GM12878 (cell line): ENCODE measurements around the gene SRSF12. TPM values are rescaled to one million over a fixed set of nuclear protein-coding genes. Genes with fewer than 3 reads are reported as not detected.

Experiments used
- ATAC-seq: fragments of 200-7000 bp; cut with Tn5 transposase; 3 replicates; pipeline ENCODE4 v1.9.1; 2020; ENCODE audit warnings: mild to moderate bottlenecking, moderate library complexity
- BruUV-seq: library from RNA; stranded (reverse); fragments of 400-500 nt; replicated peaks from 2 replicates; lab custom pipeline; 2021; lab: Mats Ljungman, UMichigan
- CTCF ChIA-PET: fragments of 300-600 bp; sonication (Branson Sonifier 250); formaldehyde crosslinking; extraction: SDS; loops from one replicate; lab custom pipeline; 2021; ENCODE audit warnings: inconsistent platforms; lab: Yijun Ruan, JAX
- POLR2A ChIA-PET: fragments of 350-600 bp; formaldehyde crosslinking; extraction: SDS; loops from one replicate; lab custom pipeline; 2021; ENCODE audit warnings: inconsistent platforms; lab: Charles Lee
- RAD21 ChIA-PET: fragments of 300-600 bp; sonication (Branson Sonifier 250); formaldehyde crosslinking; loops from one replicate; lab custom pipeline; 2023; ENCODE audit warnings: antibody characterized with exemption; ENCODE audit not compliant: unreplicated experiment; lab: Charles Lee
- SMC1A ChIA-PET: fragments of 300-600 bp; sonication (Branson Sonifier 250); formaldehyde crosslinking; loops from one replicate; lab custom pipeline; 2023; ENCODE audit not compliant: unreplicated experiment, uncharacterized antibody; lab: Charles Lee
- DNase-seq: peaks from one replicate; pipeline ENCODE4 v3.0.0-alpha.2; 2011; ENCODE audit warnings: low read depth, low spot score
- FAIRE-seq: peaks from 3 replicates; lab custom pipeline; 2011; peaks lifted over from hg19 to GRCh38; lab: Jason Lieb, UNC
- H2AFZ ChIP-seq: 2 replicates; pipeline ENCODE4 v1.6.0; 2011; ENCODE audit warnings: low read depth, low read length, control low read depth; ENCODE audit not compliant: control insufficient read depth
- H3K27ac ChIP-seq: 2 replicates; pipeline ENCODE4 v1.5.1; 2011; ENCODE audit warnings: control low read depth; ENCODE audit not compliant: control insufficient read depth, insufficient read depth
- H3K27me3 ChIP-seq, 2 experiments: replicated peaks in 1 of 2; 2 replicates each; pipeline versions ENCODE4 v1.6.0 to v1.6.1; 2011; ENCODE audit warnings: low read length in 1 of 2; ENCODE audit not compliant: control insufficient read depth in 2 of 2, insufficient read depth in 2 of 2
- H3K36me3 ChIP-seq, 2 experiments: 2 replicates each; pipeline ENCODE4 v1.5.1; 2011; ENCODE audit warnings: low read length in 1 of 2; ENCODE audit not compliant: control insufficient read depth in 2 of 2, insufficient read depth in 2 of 2
- H3K4me1 ChIP-seq: 2 replicates; pipeline ENCODE4 v1.6.1; 2011; ENCODE audit warnings: mild to moderate bottlenecking, low read length, moderate library complexity, mixed read lengths; ENCODE audit not compliant: control insufficient read depth, insufficient read depth
- H3K4me2 ChIP-seq: 2 replicates; pipeline ENCODE4 v1.6.0; 2011; ENCODE audit warnings: control low read depth; ENCODE audit not compliant: control insufficient read depth, insufficient read depth
- H3K4me3 ChIP-seq: fragments of 200-600 bp; sonication (generic); 2 replicates; pipeline ENCODE4 v1.5.1; 2016
- H3K79me2 ChIP-seq: 2 replicates; pipeline ENCODE4 v1.6.0; 2011; ENCODE audit warnings: low read length; ENCODE audit not compliant: control insufficient read depth, insufficient read depth
- H3K9ac ChIP-seq: 2 replicates; pipeline ENCODE4 v1.8.0; 2011; ENCODE audit warnings: low read length, control low read depth, mixed read lengths; ENCODE audit not compliant: control insufficient read depth, insufficient read depth
- H3K9me3 ChIP-seq: replicated peaks from 3 replicates; pipeline ENCODE4 v1.5.1; 2011; ENCODE audit warnings: mild to moderate bottlenecking, low read length; ENCODE audit not compliant: control insufficient read depth, insufficient read depth
- H4K20me1 ChIP-seq: 2 replicates; pipeline ENCODE4 v1.6.0; 2011; ENCODE audit not compliant: control insufficient read depth, insufficient read depth
- BMI1 ChIP-seq: fragments of 450-650 bp; IDR thresholded peaks from 2 replicates; pipeline ENCODE4 v1.6.1; 2016; ENCODE audit warnings: mild to moderate bottlenecking, moderate library complexity, borderline replicate concordance
- EGR1 ChIP-seq, 2 experiments: IDR thresholded peaks; 1 replicate in 1 of 2; 2 replicates in 1 of 2; pipeline ENCODE4 v1.6.1; 2011 to 2012; ENCODE audit warnings: low read depth in 2 of 2, low read length in 2 of 2, borderline replicate concordance in 1 of 2, mild to moderate bottlenecking in 1 of 2, moderate library complexity in 1 of 2
- GABPA ChIP-seq: IDR thresholded peaks from 2 replicates; pipeline ENCODE4 v1.6.1; 2014; ENCODE audit warnings: antibody characterized with exemption, low read depth, mild to moderate bottlenecking, inconsistent platforms
- JUND ChIP-seq: IDR thresholded peaks from 2 replicates; pipeline ENCODE4 v1.6.1; 2012; ENCODE audit warnings: low read depth, mild to moderate bottlenecking, low read length, improper control_type of control experiment, moderate library complexity
- MTA2 ChIP-seq: fragments of 450-650 bp; IDR thresholded peaks from 2 replicates; pipeline ENCODE4 v1.6.1; 2016; ENCODE audit warnings: low read depth, mild to moderate bottlenecking, moderate library complexity
- PAX5 ChIP-seq: IDR thresholded peaks from 2 replicates; pipeline ENCODE4 v1.6.1; 2011; ENCODE audit warnings: low read depth, low read length, borderline replicate concordance
- SMARCA5 ChIP-seq: fragments of 450-650 bp; IDR thresholded peaks from 2 replicates; pipeline ENCODE4 v1.6.1; 2017; ENCODE audit warnings: mild to moderate bottlenecking
- TBL1XR1 ChIP-seq: IDR thresholded peaks from 2 replicates; pipeline ENCODE4 v1.6.1; 2012; ENCODE audit warnings: low read depth, low read length, improper control_type of control experiment
- ZNF217 ChIP-seq: fragments of 450-650 bp; IDR thresholded peaks from 2 replicates; pipeline ENCODE4 v1.6.1; 2017; ENCODE audit warnings: antibody characterized with exemption, mild to moderate bottlenecking
- WGBS: methylation state at CpG from one replicate; pipeline ENCODE4 v1.1.6; 2016; ENCODE audit warnings: low lambda C conversion rate; ENCODE audit not compliant: insufficient replicate concordance, insufficient coverage; ENCODE audit errors: missing lambda C conversion rate; 5-methylcytosine and 5-hydroxymethylcytosine counted together
- in situ Hi-C: fragments of 300-500 bp; cut with MboI; formaldehyde crosslinking; loops from 9 replicates; pipeline ENCODE4 v1.14.3; 2018; ENCODE audit warnings: mixed read lengths
- intact Hi-C: fragments of 100-400 bp; cut with micrococcal nuclease; formaldehyde crosslinking; loops from one replicate; pipeline ENCODE4 v1.14.2; 2022; ENCODE audit not compliant: unreplicated experiment
- polyA plus RNA-seq, 11 experiments: library from polyadenylated mRNA; depleted of rRNA in 4 of 11; unstranded in 6 of 11; stranded (reverse) in 5 of 11; fragments of >200 nt; fragmentation: Nextera tagmentation in 4 of 11; fragmentation: Illumina TruSeq in 1 of 11; extraction: Ambion mirVana in 4 of 11; extraction: Trizol in 1 of 11; gene quantifications; 1 replicate in 1 of 11; 2 replicates in 10 of 11; pipeline versions ENCODE4 v1.2.1 to v1.2.3, GENCODE V29; 2011 to 2016; ENCODE audit warnings: inconsistent platforms in 2 of 11, missing spikeins in 2 of 11, low read depth in 1 of 11
- total RNA-seq, 4 experiments: library from RNA; depleted of rRNA in 3 of 4; stranded (reverse); fragments of >200 nt in 3 of 4; fragmentation: Illumina TruSeq in 1 of 4; extraction: Trizol in 1 of 4; gene quantifications; 2 replicates each; pipeline versions ENCODE4 v1.2.1 to v1.2.3, GENCODE V29; 2013 to 2021
- TF ChIP-seq, protein P1 (sequence below): fragments of 450-650 bp; IDR thresholded peaks from 2 replicates; pipeline ENCODE4 v1.6.1; 2016; ENCODE audit warnings: mild to moderate bottlenecking

Gene SRSF12
- total and polyA plus RNA-seq, 10 of the 15 experiments (the other 5 are each of a cell fraction or from before 2014, with no cell fraction given), result 0.03 to 0.23 TPM; not detected in 8

DNA sequence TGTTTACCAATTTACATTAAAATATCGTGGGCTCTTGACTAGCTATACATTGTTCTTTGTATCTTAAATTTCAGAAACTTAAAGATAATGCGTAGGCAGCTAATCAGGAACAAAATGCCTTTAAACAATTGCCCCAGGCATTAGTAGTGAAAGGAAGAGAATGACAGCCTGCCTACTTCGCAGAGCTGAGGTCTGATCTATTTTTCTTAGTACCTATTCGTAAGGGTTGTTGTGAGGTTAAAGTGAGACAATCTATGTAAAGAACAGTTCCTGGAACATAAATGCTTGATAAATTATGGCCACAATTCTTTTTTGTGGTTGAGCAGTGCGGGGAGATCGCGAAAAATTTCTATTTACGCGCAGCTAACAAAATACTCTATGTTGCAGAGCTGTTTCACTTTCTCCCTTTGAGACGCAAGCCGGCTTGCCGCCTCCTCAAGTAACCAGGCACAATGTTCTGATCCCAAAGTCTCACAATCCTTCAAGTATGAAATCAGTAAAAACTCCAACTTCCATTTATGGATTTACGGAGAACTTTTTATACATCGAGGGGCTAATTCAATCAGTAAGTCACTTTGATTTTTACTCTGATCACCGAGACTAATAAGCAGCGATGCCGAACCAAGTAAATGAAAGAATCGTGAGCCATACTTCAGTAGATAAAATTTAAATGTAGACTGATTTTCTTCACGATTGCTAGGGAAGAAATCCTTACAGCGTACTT lies 38.2 kb downstream of the SRSF12 start (continued):
- TF ChIP-seq GABPA, result 0 out of 2 replicates have a peak, but pooled peaks have one; percentile 28
- TF ChIP-seq JUND, result no peak
- TF ChIP-seq, protein P1, sequence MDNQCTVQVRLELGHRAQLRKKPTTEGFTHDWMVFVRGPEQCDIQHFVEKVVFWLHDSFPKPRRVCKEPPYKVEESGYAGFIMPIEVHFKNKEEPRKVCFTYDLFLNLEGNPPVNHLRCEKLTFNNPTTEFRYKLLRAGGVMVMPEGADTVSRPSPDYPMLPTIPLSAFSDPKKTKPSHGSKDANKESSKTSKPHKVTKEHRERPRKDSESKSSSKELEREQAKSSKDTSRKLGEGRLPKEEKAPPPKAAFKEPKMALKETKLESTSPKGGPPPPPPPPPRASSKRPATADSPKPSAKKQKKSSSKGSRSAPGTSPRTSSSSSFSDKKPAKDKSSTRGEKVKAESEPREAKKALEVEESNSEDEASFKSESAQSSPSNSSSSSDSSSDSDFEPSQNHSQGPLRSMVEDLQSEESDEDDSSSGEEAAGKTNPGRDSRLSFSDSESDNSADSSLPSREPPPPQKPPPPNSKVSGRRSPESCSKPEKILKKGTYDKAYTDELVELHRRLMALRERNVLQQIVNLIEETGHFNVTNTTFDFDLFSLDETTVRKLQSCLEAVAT, result peak; percentile 93
- TF ChIP-seq BMI1, result no peak
- no peak for TF ChIP-seq SMARCA5
- no peak for TF ChIP-seq ZNF217
- no peak for TF ChIP-seq EGR1 (IDR thresholded peaks at IDR 0.05; ENCODE audit: borderline replicate concordance in 1 of 2, low read depth in 2 of 2, low read length in 2 of 2)

GRCh38 chr6:89073840-89074239 lies 44.0 kb downstream of the SRSF12 start:
- ATAC-seq (peak; percentile 41; the same call in 2 of the 3 replicates), DNase-seq (no peak), FAIRE-seq (no peak)
- SMC1A ChIA-PET, result interaction anchor here (0.7 to 1.7 kb wide), 3 partner anchors 10 to 91 kb away, joined by 3 to 7 read pairs (median 3); no protein-coding TSS in a partner anchor
- no peak overlapping the region for H3K9ac ChIP-seq
- no TSS peak for BruUV-seq
- H2AFZ ChIP-seq, result no peak overlapping the region
- intact Hi-C loops, result no loop called here
- POLR2A ChIA-PET, result interaction anchor here (0.6 to 0.7 kb wide), 2 partner anchors 96 to 256 kb away, joined by 3 to 5 read pairs; no protein-coding TSS in a partner anchor
- no peaks in the 10 kb centered on the region for H3K4me1 ChIP-seq
- no peaks in the 10 kb centered on the region for H3K79me2 ChIP-seq
- 34% methylated on average over 2 of the region's 2 CpGs for WGBS
- TF ChIP-seq MTA2 (peak; percentile 72; the same call in 1 of the 2 replicates), PAX5 (0 out of 2 replicates have a peak, but pooled peaks have one; percentile 11), TBL1XR1 (no peak)
- no peak overlapping the region for H3K27ac ChIP-seq
- no peaks in the 10 kb centered on the region; a peak in 1 of 4 replicates for H3K27me3 ChIP-seq
- H4K20me1 ChIP-seq, result no peaks in the 10 kb centered on the region
- no peaks in the 10 kb centered on the region for H3K9me3 ChIP-seq
- no peak overlapping the region for H3K4me2 ChIP-seq
- no peak overlapping the region for H3K4me3 ChIP-seq
- no peaks in the 10 kb centered on the region for H3K36me3 ChIP-seq
- CTCF ChIA-PET, result no interaction called here
- RAD21 ChIA-PET, result interaction anchor here (1.3 kb wide), 1 partner anchor 92 kb away, joined by 4 read pairs; no protein-coding TSS in a partner anchor
- in situ Hi-C loops, result no loop called here
